ENCODE measurements around the gene FLNB.

Gene FLNB

DNA sequence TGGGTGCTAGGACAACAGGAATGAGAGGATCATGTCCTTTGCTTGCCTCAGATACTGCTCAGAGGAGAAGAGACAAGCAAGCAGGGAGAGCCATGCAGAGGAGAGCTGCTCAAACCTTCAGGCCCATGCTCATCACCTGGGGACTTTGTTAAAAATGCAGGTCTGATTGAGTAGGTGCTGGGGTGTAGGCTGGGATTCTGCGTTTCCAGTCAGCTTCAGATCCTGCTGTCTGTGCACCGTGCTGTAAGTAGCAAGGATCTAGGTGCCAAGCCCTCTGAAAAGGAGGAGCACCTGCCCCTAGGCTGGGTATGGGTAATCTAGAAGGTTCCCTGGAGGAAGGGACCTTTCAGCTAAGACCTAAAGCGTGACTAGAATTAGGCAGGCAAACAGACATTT, 7.3 kb downstream of the FLNB start:
- Histone ChIP-seq H3K9me3 (ENCODE audit: insufficient read depth, low read depth, low read length) (no peaks in the 10 kb centered on the region), H3K4me3 (ENCODE audit: low read length, poor library complexity, severe bottlenecking) (no peak overlapping the region), H3F3A (ENCODE audit: low read depth) (no peaks in the 10 kb centered on the region), H3K27me3 (ENCODE audit: insufficient read depth, low read length, poor library complexity, severe bottlenecking) (no peaks in the 10 kb centered on the region), H3K4me1 (ENCODE audit: insufficient read depth, low read length, poor library complexity, severe bottlenecking) (peaks cover 28% of the 10 kb centered on the region), H3K9ac (ENCODE audit: low read depth, low read length, poor library complexity, severe bottlenecking) (no peak overlapping the region), H3K36me3 (ENCODE audit: insufficient read depth, low read length) (no peaks in the 10 kb centered on the region), H3K4me2 (ENCODE audit: low read depth, low read length, poor library complexity, severe bottlenecking) (peak overlapping the region; percentile 2), H3K9me2 (replicated peaks; ENCODE audit: low read depth, low read length) (no peaks in the 10 kb centered on the region), H2AFZ (ENCODE audit: low read length) (no peak overlapping the region), H3K79me2 (ENCODE audit: insufficient read depth, low read length) (peaks cover 41% of the 10 kb centered on the region), H4K20me1 (ENCODE audit: insufficient read depth, low read length, poor library complexity, severe bottlenecking) (no peaks in the 10 kb centered on the region)
- TF ChIP-seq EZH2phosphoT487 (IDR thresholded peaks at IDR 0.05; ENCODE audit: borderline replicate concordance): no peak
- TF ChIP-seq, protein P1, sequence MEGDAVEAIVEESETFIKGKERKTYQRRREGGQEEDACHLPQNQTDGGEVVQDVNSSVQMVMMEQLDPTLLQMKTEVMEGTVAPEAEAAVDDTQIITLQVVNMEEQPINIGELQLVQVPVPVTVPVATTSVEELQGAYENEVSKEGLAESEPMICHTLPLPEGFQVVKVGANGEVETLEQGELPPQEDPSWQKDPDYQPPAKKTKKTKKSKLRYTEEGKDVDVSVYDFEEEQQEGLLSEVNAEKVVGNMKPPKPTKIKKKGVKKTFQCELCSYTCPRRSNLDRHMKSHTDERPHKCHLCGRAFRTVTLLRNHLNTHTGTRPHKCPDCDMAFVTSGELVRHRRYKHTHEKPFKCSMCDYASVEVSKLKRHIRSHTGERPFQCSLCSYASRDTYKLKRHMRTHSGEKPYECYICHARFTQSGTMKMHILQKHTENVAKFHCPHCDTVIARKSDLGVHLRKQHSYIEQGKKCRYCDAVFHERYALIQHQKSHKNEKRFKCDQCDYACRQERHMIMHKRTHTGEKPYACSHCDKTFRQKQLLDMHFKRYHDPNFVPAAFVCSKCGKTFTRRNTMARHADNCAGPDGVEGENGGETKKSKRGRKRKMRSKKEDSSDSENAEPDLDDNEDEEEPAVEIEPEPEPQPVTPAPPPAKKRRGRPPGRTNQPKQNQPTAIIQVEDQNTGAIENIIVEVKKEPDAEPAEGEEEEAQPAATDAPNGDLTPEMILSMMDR (conservative IDR thresholded peaks at IDR 0.05; ENCODE audit: low read length): no peak

DNA sequence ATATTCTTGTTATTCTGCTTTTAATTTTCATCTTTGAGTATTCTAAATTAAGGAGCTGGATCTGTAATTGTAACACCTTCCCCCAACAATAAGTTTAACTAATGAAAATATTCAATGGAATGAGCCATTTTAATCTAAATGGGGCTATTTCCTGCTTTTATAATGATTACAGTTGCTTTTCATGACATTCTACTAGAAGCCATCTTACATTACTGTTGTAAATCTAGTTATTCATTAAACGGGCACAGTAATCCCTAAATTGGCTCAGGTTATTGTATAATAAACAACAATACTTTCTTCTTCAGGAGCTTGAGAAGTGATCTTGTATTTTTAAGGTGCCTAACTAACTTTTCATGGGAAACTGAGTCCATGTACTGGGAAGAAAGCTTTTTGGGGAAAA, 8.5 kb downstream of the FLNB start:
- H3K36me3 ChIP-seq (ENCODE audit: insufficient read depth, low read length): no peaks in the 10 kb centered on the region
- H4K20me1 ChIP-seq (ENCODE audit: insufficient read depth, low read length, poor library complexity, severe bottlenecking): no peaks in the 10 kb centered on the region
- H2AFZ ChIP-seq (ENCODE audit: low read length): no peak overlapping the region
- H3K79me2 ChIP-seq (ENCODE audit: insufficient read depth, low read length): peaks cover 42% of the 10 kb centered on the region; the same call in 1 of the 2 replicates
- no peak overlapping the region for H3K9ac ChIP-seq (ENCODE audit: low read depth, low read length, poor library complexity, severe bottlenecking)
- no peak for TF ChIP-seq EZH2phosphoT487 (IDR thresholded peaks at IDR 0.05; ENCODE audit: borderline replicate concordance)
- TF ChIP-seq, protein P1 (conservative IDR thresholded peaks at IDR 0.05; ENCODE audit: low read length): no peak
- peaks cover 21% of the 10 kb centered on the region for H3K4me1 ChIP-seq (ENCODE audit: insufficient read depth, low read length, poor library complexity, severe bottlenecking)
- H3K9me2 ChIP-seq (replicated peaks; ENCODE audit: low read depth, low read length): no peaks in the 10 kb centered on the region
- H3K27me3 ChIP-seq (ENCODE audit: insufficient read depth, low read length, poor library complexity, severe bottlenecking): no peaks in the 10 kb centered on the region
- H3F3A ChIP-seq (ENCODE audit: low read depth): no peaks in the 10 kb centered on the region
- no peaks in the 10 kb centered on the region for H3K9me3 ChIP-seq (ENCODE audit: insufficient read depth, low read depth, low read length)
- no peak overlapping the region for H3K4me3 ChIP-seq (ENCODE audit: low read length, poor library complexity, severe bottlenecking)
- no peak overlapping the region for H3K4me2 ChIP-seq (ENCODE audit: low read depth, low read length, poor library complexity, severe bottlenecking)

DNA sequence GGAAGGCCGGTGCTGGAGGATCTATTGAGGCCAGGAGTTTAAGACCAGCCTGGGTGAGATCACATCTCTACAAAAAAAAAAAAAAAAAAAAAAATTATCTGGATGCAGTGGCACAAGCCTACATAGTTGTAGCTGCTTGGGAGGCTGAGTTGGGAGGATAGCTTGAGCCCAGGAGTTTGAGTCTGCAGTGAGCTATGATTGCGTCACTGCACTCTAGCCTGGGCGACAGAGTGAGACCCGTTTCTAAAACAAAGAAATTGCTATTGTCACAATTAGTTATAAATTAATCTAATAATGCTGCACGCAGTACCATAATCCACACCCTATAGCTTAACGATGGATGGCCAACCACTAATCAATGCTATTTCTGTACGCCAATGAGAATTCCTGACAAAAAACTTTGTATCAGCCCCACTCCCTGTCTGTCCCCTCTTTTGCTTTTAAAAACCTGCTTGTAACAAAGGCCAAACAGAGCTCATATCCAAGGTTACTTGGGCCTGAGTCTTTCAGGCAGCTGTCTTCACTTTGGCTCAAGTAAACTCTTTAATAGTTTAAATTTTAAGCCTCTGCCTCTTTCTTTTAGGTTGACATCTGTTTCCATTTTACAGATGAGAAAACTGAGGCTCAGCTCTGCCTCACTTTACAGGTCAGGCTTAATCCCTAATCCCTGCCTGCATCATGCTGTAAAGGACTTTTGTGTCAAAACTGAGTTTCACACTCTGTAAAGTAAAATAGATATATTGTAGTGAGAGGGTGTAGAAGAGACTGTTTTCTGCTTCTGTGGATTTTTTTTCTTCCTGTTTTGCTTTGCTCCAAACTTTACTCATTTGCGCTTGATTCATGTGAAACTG, 10.9 kb downstream of the FLNB start:
- no peak overlapping the region for H3K4me3 ChIP-seq (ENCODE audit: low read length, poor library complexity, severe bottlenecking)
- no peaks in the 10 kb centered on the region for H3K9me3 ChIP-seq (ENCODE audit: insufficient read depth, low read depth, low read length)
- H3K27me3 ChIP-seq (ENCODE audit: insufficient read depth, low read length, poor library complexity, severe bottlenecking): no peaks in the 10 kb centered on the region
- no peaks in the 10 kb centered on the region for H3K36me3 ChIP-seq (ENCODE audit: insufficient read depth, low read length)
- no peak overlapping the region for H3K4me2 ChIP-seq (ENCODE audit: low read depth, low read length, poor library complexity, severe bottlenecking)
- no peaks in the 10 kb centered on the region for H3F3A ChIP-seq (ENCODE audit: low read depth)
- no peak overlapping the region for H2AFZ ChIP-seq (ENCODE audit: low read length)
- H4K20me1 ChIP-seq (ENCODE audit: insufficient read depth, low read length, poor library complexity, severe bottlenecking): no peaks in the 10 kb centered on the region
- H3K9ac ChIP-seq (ENCODE audit: low read depth, low read length, poor library complexity, severe bottlenecking): no peak overlapping the region
- H3K79me2 ChIP-seq (ENCODE audit: insufficient read depth, low read length): peaks cover 44% of the 10 kb centered on the region; the same call in 1 of the 2 replicates
- H3K4me1 ChIP-seq (ENCODE audit: insufficient read depth, low read length, poor library complexity, severe bottlenecking): peaks cover 3% of the 10 kb centered on the region
- TF ChIP-seq EZH2phosphoT487 (IDR thresholded peaks at IDR 0.05; ENCODE audit: borderline replicate concordance): no peak
- TF ChIP-seq, protein P1 (conservative IDR thresholded peaks at IDR 0.05; ENCODE audit: low read length): no peak
- H3K9me2 ChIP-seq (replicated peaks; ENCODE audit: low read depth, low read length): no peaks in the 10 kb centered on the region

Measured in Loucy (cell line).